Lung (tissue), 12 donors: ENCODE data around the gene TANGO6. TPM values are rescaled to one million over a fixed set of nuclear protein-coding genes. Genes with fewer than 3 reads are reported as not detected.
A peak's percentile ranks its signal among the peaks of the same experiment; 100 is the strongest.

Source experiments
- ATAC-seq: fragments of 200-7000 bp; cut with Tn5 transposase; one replicate; pipeline ENCODE4 v1.9.1; 2020; ENCODE audit warnings: moderate number of reproducible peaks; ENCODE audit not compliant: insufficient read depth, low FRiP score
- DNase-seq, 3 donors: peaks; one replicate each; pipeline ENCODE4 v3.0.0-alpha.2; 2013 to 2017
- H3K27ac ChIP-seq, 2 donors: one replicate each; pipeline ENCODE4 v1.5.1; 2013; ENCODE audit warnings: mild to moderate bottlenecking in 2 of 2, moderate library complexity in 2 of 2, control low read depth in 1 of 2, inconsistent platforms in 1 of 2, low read depth in 1 of 2, low read length in 1 of 2
- H3K27me3 ChIP-seq, 3 donors: one replicate each; pipeline ENCODE4 v1.5.1; 2013; ENCODE audit warnings: low read length in 2 of 3; ENCODE audit not compliant: control insufficient read depth in 3 of 3, insufficient read depth in 3 of 3
- H3K36me3 ChIP-seq, 4 donors: one replicate each; pipeline ENCODE4 v1.5.1; 2013; ENCODE audit warnings: low read length in 4 of 4, mild to moderate bottlenecking in 1 of 4, moderate library complexity in 1 of 4; ENCODE audit not compliant: control insufficient read depth in 4 of 4, insufficient read depth in 4 of 4
- H3K4me1 ChIP-seq, 5 donors: one replicate each; pipeline ENCODE4 v1.5.1; 2013; ENCODE audit warnings: low read length in 5 of 5, mild to moderate bottlenecking in 2 of 5, moderate library complexity in 1 of 5; ENCODE audit not compliant: control insufficient read depth in 5 of 5, insufficient read depth in 5 of 5
- H3K4me3 ChIP-seq: one replicate; pipeline ENCODE4 v1.5.1; 2013; ENCODE audit warnings: mild to moderate bottlenecking, control low read depth, moderate library complexity
- H3K9ac ChIP-seq, 2 donors: one replicate each; pipeline ENCODE4 v1.5.1; 2013; ENCODE audit warnings: low read length in 2 of 2, control low read depth in 1 of 2; ENCODE audit not compliant: insufficient read depth in 1 of 2
- H3K9me3 ChIP-seq, 4 donors: one replicate each; pipeline ENCODE4 v1.5.1; 2013; ENCODE audit warnings: low read length in 3 of 4, mild to moderate bottlenecking in 1 of 4, moderate library complexity in 1 of 4; ENCODE audit not compliant: control insufficient read depth in 4 of 4, insufficient read depth in 3 of 4
- WGBS, 2 donors: extraction: QIAGEN DNeasy Blood & Tissue Kit; methylation state at CpG; one replicate each; pipeline ENCODE4 v1.1.7; 2013; 5-methylcytosine and 5-hydroxymethylcytosine counted together
- polyA plus RNA-seq, 2 donors: library from polyadenylated mRNA; stranded (reverse); fragments of 200-250 nt; gene quantifications; one replicate each; pipeline ENCODE4 v1.2.1, GENCODE V29; 2013
- total RNA-seq, 2 donors: library from RNA; depleted of rRNA in 1 of 2; stranded (reverse); fragments of >200 nt in 1 of 2; gene quantifications; one replicate each; pipeline ENCODE4 v1.2.1, GENCODE V29; 2014 to 2021
- TF ChIP-seq, protein P1 (sequence below): IDR thresholded peaks from 2 replicates; pipeline ENCODE4 v1.5.1; 2012; ENCODE audit warnings: mild to moderate bottlenecking; ENCODE audit errors: control extremely low read depth, extremely low read depth
- donor health status: control.
- donor health status: control.
- donor health status: Bipolar disorder and iron deficiency.
- donor health status: healthy.
- donor health status: DM: yes; HTN: yes; CAD: no.

Gene TANGO6
- total and polyA plus RNA-seq, 4 donors = 2.3 to 19.3 (median 11.9) TPM

- DNase-seq = no peak
- no peak overlapping the region for H3K27ac ChIP-seq
- H3K4me3 ChIP-seq = no peak overlapping the region
- H3K9me3 ChIP-seq = peaks cover 0 to 2% (median 0%) of the 10 kb centered on the region in 4 donors
- H3K27me3 ChIP-seq = no peaks in the 10 kb centered on the region
- no peak overlapping the region for H3K9ac ChIP-seq
- no peak for ATAC-seq
- WGBS, 2 donors = 98 to 99% methylated on average over 2 of the region's 2 CpGs
- TF ChIP-seq, protein P1, sequence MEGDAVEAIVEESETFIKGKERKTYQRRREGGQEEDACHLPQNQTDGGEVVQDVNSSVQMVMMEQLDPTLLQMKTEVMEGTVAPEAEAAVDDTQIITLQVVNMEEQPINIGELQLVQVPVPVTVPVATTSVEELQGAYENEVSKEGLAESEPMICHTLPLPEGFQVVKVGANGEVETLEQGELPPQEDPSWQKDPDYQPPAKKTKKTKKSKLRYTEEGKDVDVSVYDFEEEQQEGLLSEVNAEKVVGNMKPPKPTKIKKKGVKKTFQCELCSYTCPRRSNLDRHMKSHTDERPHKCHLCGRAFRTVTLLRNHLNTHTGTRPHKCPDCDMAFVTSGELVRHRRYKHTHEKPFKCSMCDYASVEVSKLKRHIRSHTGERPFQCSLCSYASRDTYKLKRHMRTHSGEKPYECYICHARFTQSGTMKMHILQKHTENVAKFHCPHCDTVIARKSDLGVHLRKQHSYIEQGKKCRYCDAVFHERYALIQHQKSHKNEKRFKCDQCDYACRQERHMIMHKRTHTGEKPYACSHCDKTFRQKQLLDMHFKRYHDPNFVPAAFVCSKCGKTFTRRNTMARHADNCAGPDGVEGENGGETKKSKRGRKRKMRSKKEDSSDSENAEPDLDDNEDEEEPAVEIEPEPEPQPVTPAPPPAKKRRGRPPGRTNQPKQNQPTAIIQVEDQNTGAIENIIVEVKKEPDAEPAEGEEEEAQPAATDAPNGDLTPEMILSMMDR = no peak
- H3K36me3 ChIP-seq = peaks cover 0 to 5% (median 0%) of the 10 kb centered on the region in 4 donors
- peaks cover 0 to 14% (median 3%) of the 10 kb centered on the region in 5 donors for H3K4me1 ChIP-seq
Observed at GRCh38 chr16:69079697-69080096, 236.4 kb downstream of the TANGO6 start.

DNA sequence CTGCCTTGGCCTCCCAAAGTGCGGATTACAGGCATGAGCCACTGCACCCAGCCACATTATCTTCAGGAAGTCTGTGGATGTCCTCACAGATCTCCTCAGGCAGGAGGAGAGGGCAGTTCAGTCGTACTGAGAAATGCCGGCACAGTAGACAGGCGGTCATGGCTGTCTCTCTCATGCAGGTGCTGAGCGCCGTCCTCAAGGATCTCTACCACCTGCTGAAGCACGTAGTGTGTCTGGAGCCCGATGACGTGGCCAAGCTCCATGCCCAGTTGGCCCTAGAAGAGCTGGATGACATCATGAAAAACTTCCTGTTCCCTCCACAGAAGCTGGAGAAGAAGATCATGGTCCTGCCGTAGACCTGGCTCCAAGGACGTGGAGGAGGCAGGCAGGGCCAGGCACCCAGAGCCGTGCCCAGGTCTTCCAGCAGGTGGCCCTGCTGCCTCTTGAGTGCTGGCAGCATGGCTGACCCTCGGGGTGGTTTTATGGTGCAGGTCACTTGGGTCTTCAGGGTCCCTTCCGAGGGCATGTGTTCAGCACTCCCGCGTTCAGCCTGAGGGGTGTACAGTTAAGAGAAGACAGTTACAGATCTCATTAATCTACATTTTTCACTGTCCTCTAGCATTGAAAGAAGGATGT lies 240.1 kb downstream of the TANGO6 start:
- H3K9ac ChIP-seq = no peak overlapping the region
- H3K27ac ChIP-seq = no peak overlapping the region
- DNase-seq = no peak
- TF ChIP-seq, protein P1 = no peak
- peaks cover 0 to 7% (median 0%) of the 10 kb centered on the region in 4 donors for H3K36me3 ChIP-seq
- H3K9me3 ChIP-seq = peaks cover 0 to 2% (median 0%) of the 10 kb centered on the region in 4 donors
- H3K4me1 ChIP-seq = peaks cover 0 to 9% (median 3%) of the 10 kb centered on the region in 5 donors
- 89 to 92% methylated on average over 16 of the region's 16 CpGs for WGBS, 2 donors
- no peaks in the 10 kb centered on the region for H3K27me3 ChIP-seq
- no peak overlapping the region for H3K4me3 ChIP-seq
- no peak for ATAC-seq

DNA sequence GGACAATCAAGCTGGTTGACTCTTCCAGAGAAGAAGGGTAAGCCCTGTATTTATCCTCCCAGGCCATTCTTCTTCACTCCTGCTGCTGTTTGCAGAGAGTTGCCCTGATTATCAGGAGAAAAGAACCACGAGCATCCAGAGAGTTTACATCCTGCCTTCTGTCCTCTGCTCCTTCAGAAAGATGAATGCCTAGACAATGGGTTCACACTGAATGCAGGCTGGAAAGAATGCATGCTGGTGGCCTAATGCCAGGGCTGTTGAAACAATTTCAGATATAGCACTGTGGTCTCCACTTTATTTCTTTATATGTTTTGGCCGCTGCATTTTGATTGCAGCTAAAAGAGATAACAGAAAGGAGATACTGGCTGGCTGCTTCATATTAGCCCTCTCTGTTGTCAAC lies 241.0 kb downstream of the TANGO6 start:
- peaks cover 0 to 2% (median 0%) of the 10 kb centered on the region in 4 donors for H3K9me3 ChIP-seq
- ATAC-seq (no peak), DNase-seq (peak in 2 of 3 donors; percentile 65 to 79)
- H3K36me3 ChIP-seq = peaks cover 0 to 7% (median 0%) of the 10 kb centered on the region in 4 donors
- TF ChIP-seq, protein P1 = no peak
- H3K27me3 ChIP-seq = no peaks in the 10 kb centered on the region
- peaks cover 0 to 14% (median 3%) of the 10 kb centered on the region in 5 donors for H3K4me1 ChIP-seq
- H3K27ac ChIP-seq = no peak overlapping the region
- no peak overlapping the region for H3K9ac ChIP-seq
- no peak overlapping the region for H3K4me3 ChIP-seq
- 49 to 75% methylated on average over 2 of the region's 2 CpGs for WGBS, 2 donors
